IPS-15b (cell line): ENCODE results near the gene ADAM10.

Experiments used
- H3K27me3 ChIP-seq: one replicate; pipeline ENCODE4 v1.6.1; 2013; ENCODE audit warnings: low read length; ENCODE audit not compliant: control insufficient read depth, insufficient read depth
- H3K36me3 ChIP-seq: one replicate; pipeline ENCODE4 v1.6.1; 2013; ENCODE audit warnings: low read length; ENCODE audit not compliant: control insufficient read depth, insufficient read depth
- H3K4me1 ChIP-seq: one replicate; pipeline ENCODE4 v1.6.1; 2013; ENCODE audit warnings: mild to moderate bottlenecking, low read length; ENCODE audit not compliant: control insufficient read depth, insufficient read depth
- H3K4me3 ChIP-seq: one replicate; pipeline ENCODE4 v1.5.1; 2013; ENCODE audit warnings: low read depth, low read length
- H3K9ac ChIP-seq: one replicate; pipeline ENCODE4 v1.6.1; 2013; ENCODE audit warnings: low read depth, mild to moderate bottlenecking, low read length
- H3K9me3 ChIP-seq: one replicate; pipeline ENCODE4 v1.6.1; 2013; ENCODE audit warnings: mild to moderate bottlenecking, low read length; ENCODE audit not compliant: control insufficient read depth, insufficient read depth

ADAM10 gene

GRCh38 chr15:58686286-58686685 is 63.2 kb downstream of the ADAM10 start:
- Histone ChIP-seq H3K4me1 (peaks cover 3% of the 10 kb centered on the region), H3K36me3 (no peaks in the 10 kb centered on the region), H3K9me3 (no peaks in the 10 kb centered on the region), H3K9ac (no peak overlapping the region), H3K4me3 (no peak overlapping the region), H3K27me3 (no peaks in the 10 kb centered on the region)

DNA sequence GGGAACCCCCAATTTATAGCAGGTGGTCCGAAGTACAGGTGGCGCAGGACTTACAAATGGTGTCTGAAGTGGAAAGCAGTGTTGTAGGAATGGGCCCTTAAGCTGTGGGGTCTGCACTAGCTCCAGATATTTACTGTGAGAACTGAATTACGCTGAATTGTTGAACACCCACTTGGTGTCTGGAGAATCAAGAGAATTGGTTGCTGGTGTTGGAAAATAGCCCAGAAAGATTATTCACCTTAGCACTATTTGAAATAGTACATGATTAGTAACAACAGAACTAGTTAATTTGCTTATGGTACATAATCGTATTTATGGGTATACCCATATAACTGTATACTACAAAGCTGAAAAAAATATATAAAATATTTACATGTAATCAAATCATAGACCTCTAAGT is 64.8 kb downstream of the ADAM10 start:
- H3K9me3 ChIP-seq: no peaks in the 10 kb centered on the region
- no peaks in the 10 kb centered on the region for H3K36me3 ChIP-seq
- no peaks in the 10 kb centered on the region for H3K27me3 ChIP-seq
- H3K9ac ChIP-seq: no peak overlapping the region
- no peak overlapping the region for H3K4me3 ChIP-seq
- peaks cover 3% of the 10 kb centered on the region for H3K4me1 ChIP-seq

DNA sequence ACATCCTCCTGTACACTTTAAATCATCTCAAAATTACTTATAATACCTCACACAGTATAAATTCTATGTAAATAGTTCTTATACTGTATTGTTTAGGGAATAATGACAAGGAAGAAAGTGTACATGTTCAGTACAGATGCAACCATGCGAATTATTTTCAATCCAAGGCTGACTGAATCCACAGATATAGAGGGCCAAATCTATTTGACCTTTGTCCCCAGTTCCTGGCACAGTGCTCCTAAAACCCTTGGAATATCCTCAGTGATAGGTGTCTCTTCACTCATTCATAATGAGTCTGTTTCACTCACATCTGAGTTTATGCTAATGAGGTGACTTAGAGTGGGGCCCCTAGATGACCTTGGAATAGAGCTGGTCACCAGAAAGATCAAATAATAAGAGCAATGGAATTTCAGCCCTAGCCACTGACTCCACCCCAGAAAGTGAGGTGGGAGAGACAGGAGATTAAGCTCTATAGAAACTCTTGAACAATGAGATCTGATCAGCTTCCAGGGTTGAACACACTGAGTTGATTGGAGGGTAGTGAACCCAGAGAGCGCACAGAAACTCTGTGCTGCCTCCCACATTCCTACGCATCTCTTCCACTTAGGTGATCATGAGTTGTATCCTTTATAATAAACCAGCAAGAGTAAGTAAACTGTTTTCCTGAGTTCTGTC is 65.3 kb downstream of the ADAM10 start:
- Histone ChIP-seq H3K9me3 (no peaks in the 10 kb centered on the region), H3K9ac (no peak overlapping the region), H3K4me3 (no peak overlapping the region), H3K36me3 (no peaks in the 10 kb centered on the region), H3K4me1 (peaks cover 3% of the 10 kb centered on the region), H3K27me3 (no peaks in the 10 kb centered on the region)

- Histone ChIP-seq H3K9ac (no peak overlapping the region), H3K9me3 (no peaks in the 10 kb centered on the region), H3K4me1 (peaks cover 3% of the 10 kb centered on the region), H3K4me3 (no peak overlapping the region), H3K27me3 (no peaks in the 10 kb centered on the region), H3K36me3 (no peaks in the 10 kb centered on the region)
Observed at GRCh38 chr15:58682234-58682633, 67.3 kb downstream of the ADAM10 start.

DNA sequence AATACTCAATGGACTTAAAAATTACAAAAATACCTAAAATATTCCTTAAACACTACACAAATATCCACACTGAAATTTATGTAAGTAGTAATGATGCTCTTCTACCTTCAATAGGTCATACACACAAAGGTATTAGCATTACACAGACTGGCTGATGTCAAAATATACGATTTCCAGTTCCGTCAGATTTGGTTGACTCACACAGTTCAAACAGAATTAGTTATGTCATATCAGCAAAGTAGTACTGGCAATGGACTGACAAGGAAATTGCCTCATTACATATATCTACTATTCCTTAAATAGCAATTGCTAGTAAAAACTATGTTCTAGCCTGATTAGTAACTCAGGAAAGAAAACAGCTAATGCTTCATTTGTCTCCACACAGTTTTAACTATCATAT is 70.8 kb downstream of the ADAM10 start:
- Histone ChIP-seq H3K36me3 (no peaks in the 10 kb centered on the region), H3K4me1 (no peaks in the 10 kb centered on the region), H3K4me3 (no peak overlapping the region), H3K27me3 (no peaks in the 10 kb centered on the region), H3K9me3 (no peaks in the 10 kb centered on the region), H3K9ac (no peak overlapping the region)

DNA sequence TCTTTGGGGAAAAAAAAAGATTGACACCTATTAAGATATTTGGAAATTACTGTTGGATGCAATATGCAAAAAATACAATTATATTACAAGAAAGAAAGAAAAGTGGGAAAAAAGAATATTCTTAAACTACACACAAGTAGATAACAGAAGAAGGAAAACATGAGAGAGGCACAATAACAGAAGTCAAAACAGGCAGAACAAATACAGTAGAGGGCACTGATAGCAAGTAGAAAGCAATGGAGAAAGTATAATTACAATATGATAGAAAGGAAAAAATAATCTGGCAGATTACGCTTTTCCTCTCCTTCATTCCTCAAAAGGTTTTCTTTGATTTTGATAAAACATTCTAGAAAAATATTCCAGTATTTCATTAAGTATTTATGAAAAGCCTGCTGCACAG is 72.1 kb downstream of the ADAM10 start:
- Histone ChIP-seq H3K9ac (no peak overlapping the region), H3K36me3 (no peaks in the 10 kb centered on the region), H3K27me3 (no peaks in the 10 kb centered on the region), H3K9me3 (no peaks in the 10 kb centered on the region), H3K4me3 (no peak overlapping the region), H3K4me1 (no peaks in the 10 kb centered on the region)

DNA sequence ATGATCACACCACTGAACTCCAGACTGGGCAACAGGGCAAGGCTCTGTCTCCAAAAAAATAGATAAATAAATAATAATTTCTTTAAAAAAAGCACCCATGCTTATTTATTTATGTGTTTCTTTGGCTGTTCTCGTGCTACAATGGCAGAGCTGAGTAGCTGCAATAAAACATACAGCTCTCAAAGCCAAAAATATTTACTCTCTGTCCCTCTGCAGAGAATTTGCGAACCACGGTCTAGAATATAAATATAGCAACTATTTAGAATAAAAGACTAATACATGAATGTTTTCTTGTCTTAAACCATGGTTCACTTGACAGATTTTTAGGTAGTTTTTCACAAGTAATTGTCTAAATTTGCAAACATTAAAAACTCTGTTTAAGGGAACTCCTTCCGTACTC is 72.7 kb downstream of the ADAM10 start:
- H3K4me1 ChIP-seq: peaks cover under 1% of the 10 kb centered on the region
- H3K4me3 ChIP-seq: no peak overlapping the region
- no peaks in the 10 kb centered on the region for H3K27me3 ChIP-seq
- no peaks in the 10 kb centered on the region for H3K36me3 ChIP-seq
- no peak overlapping the region for H3K9ac ChIP-seq
- H3K9me3 ChIP-seq: no peaks in the 10 kb centered on the region

DNA sequence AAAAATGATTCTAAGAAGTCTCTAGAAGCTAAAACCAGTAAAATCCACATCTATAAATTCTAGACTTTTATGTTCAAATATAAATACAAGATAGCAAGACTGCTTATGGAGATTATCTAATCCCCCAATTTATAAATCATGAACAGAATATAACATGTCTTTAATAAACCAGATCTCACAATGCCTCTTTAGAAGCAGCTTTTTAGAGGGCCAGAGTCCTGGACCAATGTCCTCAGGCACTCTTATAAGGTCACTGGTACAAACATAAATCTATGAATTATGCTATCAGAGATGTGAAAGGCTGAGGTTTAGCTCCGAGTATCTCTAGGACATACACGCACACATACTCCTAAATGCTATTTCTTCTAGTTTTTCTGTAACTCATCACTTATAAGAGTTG is 78.3 kb downstream of the ADAM10 start:
- Histone ChIP-seq H3K9ac (no peak overlapping the region), H3K36me3 (no peaks in the 10 kb centered on the region), H3K4me1 (peaks cover 25% of the 10 kb centered on the region), H3K4me3 (no peak overlapping the region), H3K9me3 (no peaks in the 10 kb centered on the region), H3K27me3 (no peaks in the 10 kb centered on the region)

GRCh38 chr15:58669108-58669507 is 80.4 kb downstream of the ADAM10 start:
- no peak overlapping the region for H3K9ac ChIP-seq
- peaks cover 31% of the 10 kb centered on the region for H3K4me1 ChIP-seq
- no peaks in the 10 kb centered on the region for H3K36me3 ChIP-seq
- no peaks in the 10 kb centered on the region for H3K9me3 ChIP-seq
- H3K27me3 ChIP-seq: no peaks in the 10 kb centered on the region
- H3K4me3 ChIP-seq: no peak overlapping the region

- Histone ChIP-seq H3K4me3 (no peak overlapping the region), H3K27me3 (no peaks in the 10 kb centered on the region), H3K36me3 (no peaks in the 10 kb centered on the region), H3K9ac (no peak overlapping the region), H3K9me3 (no peaks in the 10 kb centered on the region), H3K4me1 (peaks cover 31% of the 10 kb centered on the region)
Observed at GRCh38 chr15:58666957-58667356, 82.5 kb downstream of the ADAM10 start.

GRCh38 chr15:58665672-58666071 is 83.8 kb downstream of the ADAM10 start:
- Histone ChIP-seq H3K36me3 (no peaks in the 10 kb centered on the region), H3K9ac (no peak overlapping the region), H3K4me3 (no peak overlapping the region), H3K27me3 (no peaks in the 10 kb centered on the region), H3K4me1 (peaks cover 28% of the 10 kb centered on the region), H3K9me3 (no peaks in the 10 kb centered on the region)

- H3K4me3 ChIP-seq: no peak overlapping the region
- H3K4me1 ChIP-seq: no peaks in the 10 kb centered on the region
- H3K9ac ChIP-seq: no peak overlapping the region
- peaks cover under 1% of the 10 kb centered on the region for H3K36me3 ChIP-seq
- no peaks in the 10 kb centered on the region for H3K9me3 ChIP-seq
- no peaks in the 10 kb centered on the region for H3K27me3 ChIP-seq
Observed at GRCh38 chr15:58650102-58650501, 99.4 kb downstream of the ADAM10 start.
